Vagina (tissue), 2 donors: Measurements from ENCODE around the gene ZMYND15. TPM values are rescaled to one million over a fixed set of nuclear protein-coding genes. Genes with fewer than 3 reads are reported as not detected.
A peak's percentile ranks its signal among the peaks of the same experiment; 100 is the strongest.

Experiments
- DNase-seq, 2 donors: peaks; one replicate each; pipeline ENCODE4 v3.0.0-alpha.2; 2017; ENCODE audit errors: extremely low spot score in 2 of 2
- H3K27ac ChIP-seq: fragments of 200-600 bp; sonication (generic); one replicate; pipeline ENCODE4 v1.5.1; 2019
- H3K27me3 ChIP-seq: fragments of 200-600 bp; sonication (generic); one replicate; pipeline ENCODE4 v1.5.1; 2019
- H3K36me3 ChIP-seq, 2 donors: fragments of 200-600 bp; sonication (generic); one replicate each; pipeline ENCODE4 v1.5.1; 2017 to 2019
- H3K4me1 ChIP-seq: fragments of 200-600 bp; sonication (generic); one replicate; pipeline ENCODE4 v1.5.1; 2019
- H3K4me3 ChIP-seq, 2 donors: fragments of 200-600 bp; sonication (generic); 1 replicate in 1 of 2; 2 replicates in 1 of 2; pipeline ENCODE4 v1.5.1; 2016 to 2019
- H3K9me3 ChIP-seq: fragments of 200-600 bp; sonication (generic); one replicate; pipeline ENCODE4 v1.5.1; 2019
- POLR2A ChIP-seq, 2 donors: fragments of 450-650 bp; IDR thresholded peaks; one replicate each; pipeline ENCODE4 v1.6.1; 2017; ENCODE audit warnings: antibody characterized with exemption in 2 of 2, mild to moderate bottlenecking in 2 of 2, moderate library complexity in 2 of 2
- POLR2AphosphoS5 ChIP-seq, 2 donors: sonication (generic); formaldehyde crosslinking; IDR thresholded peaks; one replicate each; pipeline ENCODE4 v1.9.0; 2017; ENCODE audit warnings: antibody characterized with exemption in 2 of 2, mild to moderate bottlenecking in 2 of 2, low read depth in 1 of 2; ENCODE audit not compliant: insufficient read depth in 1 of 2
- intact Hi-C: fragments of 100-400 bp; cut with DNase I; formaldehyde crosslinking; loops from one replicate; pipeline ENCODE4 v1.15.1; 2023
- total RNA-seq: library from RNA; depleted of rRNA; stranded (reverse); fragments of >200 nt; gene quantifications from one replicate; pipeline ENCODE4 v1.2.3, GENCODE V29; 2016
- TF ChIP-seq, protein P1 (sequence below), 3 experiments: fragments of 450-650 bp in 2 of 3; fragments of 200-600 bp in 1 of 3; sonication (generic) in 1 of 3; IDR thresholded peaks; one replicate each; pipeline ENCODE4 v1.5.1; 2017 to 2019; ENCODE audit warnings: antibody characterized with exemption in 3 of 3, mild to moderate bottlenecking in 2 of 3, moderate library complexity in 2 of 3

The ZMYND15 gene
- total RNA-seq, 1 donor from 2014 or later = not detected

DNA sequence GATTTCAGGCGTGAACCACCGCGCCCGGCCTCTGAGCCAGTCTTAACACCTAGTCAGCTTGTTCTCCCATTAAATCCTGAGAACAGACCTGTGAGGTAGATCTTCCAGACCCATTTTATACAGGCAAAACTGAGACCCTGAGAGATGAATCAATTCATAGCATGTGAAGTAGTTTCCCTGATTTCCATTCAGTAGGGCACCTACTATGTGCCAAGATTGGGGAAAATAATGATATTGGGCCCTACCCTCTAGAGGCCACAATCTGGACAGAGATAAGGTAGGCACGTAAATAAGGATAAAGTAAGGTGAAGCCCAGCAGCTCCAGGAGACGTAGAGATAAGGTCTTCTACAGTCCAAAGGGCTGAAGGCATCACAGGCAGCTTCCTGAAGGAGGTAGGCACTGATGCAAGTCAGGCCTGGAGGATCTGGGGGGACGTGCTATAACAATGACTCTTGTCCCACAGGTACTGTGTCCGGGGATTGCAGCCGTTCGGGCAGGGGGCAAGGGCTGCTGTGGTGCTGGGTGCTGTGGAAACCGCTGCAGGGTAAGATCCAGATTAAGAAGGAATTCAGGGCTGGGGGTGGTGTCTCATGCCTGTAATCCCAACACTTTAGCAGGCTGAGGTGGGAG, 40.8 kb downstream of the ZMYND15 start:
- intact Hi-C loops = loop anchor here (10.0 kb wide), 1 partner anchor 46 kb away; the partner anchor contains the start of genes CXCL16, MED11 and ZMYND15

DNA sequence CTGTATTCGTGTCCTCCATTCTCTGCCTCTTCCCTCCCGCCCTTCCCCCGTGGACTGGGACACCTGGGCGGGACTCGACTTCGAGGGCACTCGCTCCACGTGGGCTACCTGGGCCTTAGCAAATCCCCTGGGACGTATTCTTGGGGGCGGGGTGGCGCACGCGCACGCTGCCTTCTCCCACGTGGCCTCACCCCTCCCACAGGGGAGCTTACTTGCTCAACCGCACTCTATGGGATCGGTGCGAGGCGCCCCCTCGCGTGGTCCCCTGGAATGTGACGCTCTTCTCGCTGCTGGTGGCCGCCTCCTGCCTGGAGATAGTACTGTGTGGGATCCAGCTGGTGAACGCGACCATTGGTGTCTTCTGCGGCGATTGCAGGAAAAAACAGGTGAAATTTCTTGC, 43.0 kb downstream of the ZMYND15 start:
- intact Hi-C loops = loop anchor here (10.0 kb wide), 1 partner anchor 48 kb away; the partner anchor contains the start of genes CXCL16, MED11 and ZMYND15
- no peaks in the 10 kb centered on the region for H3K27me3 ChIP-seq
- H3K4me1 ChIP-seq = peaks cover 30% of the 10 kb centered on the region
- H3K27ac ChIP-seq = no peak overlapping the region
- H3K36me3 ChIP-seq = no peaks in the 10 kb centered on the region
- H3K4me3 ChIP-seq = no peak overlapping the region
- TF ChIP-seq POLR2A (IDR thresholded peaks at IDR 0.05) = no peak
- TF ChIP-seq POLR2AphosphoS5 (IDR thresholded peaks at IDR 0.05; ENCODE audit: insufficient read depth in 1 of 2, low read depth in 1 of 2) = no peak
- TF ChIP-seq, protein P1, sequence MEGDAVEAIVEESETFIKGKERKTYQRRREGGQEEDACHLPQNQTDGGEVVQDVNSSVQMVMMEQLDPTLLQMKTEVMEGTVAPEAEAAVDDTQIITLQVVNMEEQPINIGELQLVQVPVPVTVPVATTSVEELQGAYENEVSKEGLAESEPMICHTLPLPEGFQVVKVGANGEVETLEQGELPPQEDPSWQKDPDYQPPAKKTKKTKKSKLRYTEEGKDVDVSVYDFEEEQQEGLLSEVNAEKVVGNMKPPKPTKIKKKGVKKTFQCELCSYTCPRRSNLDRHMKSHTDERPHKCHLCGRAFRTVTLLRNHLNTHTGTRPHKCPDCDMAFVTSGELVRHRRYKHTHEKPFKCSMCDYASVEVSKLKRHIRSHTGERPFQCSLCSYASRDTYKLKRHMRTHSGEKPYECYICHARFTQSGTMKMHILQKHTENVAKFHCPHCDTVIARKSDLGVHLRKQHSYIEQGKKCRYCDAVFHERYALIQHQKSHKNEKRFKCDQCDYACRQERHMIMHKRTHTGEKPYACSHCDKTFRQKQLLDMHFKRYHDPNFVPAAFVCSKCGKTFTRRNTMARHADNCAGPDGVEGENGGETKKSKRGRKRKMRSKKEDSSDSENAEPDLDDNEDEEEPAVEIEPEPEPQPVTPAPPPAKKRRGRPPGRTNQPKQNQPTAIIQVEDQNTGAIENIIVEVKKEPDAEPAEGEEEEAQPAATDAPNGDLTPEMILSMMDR (IDR thresholded peaks at IDR 0.05) = no peak
- H3K9me3 ChIP-seq = no peaks in the 10 kb centered on the region
- DNase-seq = no peak

More for the DNA sequence above, 40.8 kb downstream of the ZMYND15 start:
- peaks cover 8% of the 10 kb centered on the region for H3K4me1 ChIP-seq
- no peak overlapping the region for H3K4me3 ChIP-seq
- TF ChIP-seq, protein P1 (IDR thresholded peaks at IDR 0.05) = no peak
- TF ChIP-seq POLR2AphosphoS5 (IDR thresholded peaks at IDR 0.05; ENCODE audit: insufficient read depth in 1 of 2, low read depth in 1 of 2) = no peak
- TF ChIP-seq POLR2A (IDR thresholded peaks at IDR 0.05) = no peak
- no peaks in the 10 kb centered on the region for H3K9me3 ChIP-seq
- no peaks in the 10 kb centered on the region for H3K27me3 ChIP-seq
- H3K27ac ChIP-seq = no peak overlapping the region
- no peak for DNase-seq
- H3K36me3 ChIP-seq = no peaks in the 10 kb centered on the region

DNA sequence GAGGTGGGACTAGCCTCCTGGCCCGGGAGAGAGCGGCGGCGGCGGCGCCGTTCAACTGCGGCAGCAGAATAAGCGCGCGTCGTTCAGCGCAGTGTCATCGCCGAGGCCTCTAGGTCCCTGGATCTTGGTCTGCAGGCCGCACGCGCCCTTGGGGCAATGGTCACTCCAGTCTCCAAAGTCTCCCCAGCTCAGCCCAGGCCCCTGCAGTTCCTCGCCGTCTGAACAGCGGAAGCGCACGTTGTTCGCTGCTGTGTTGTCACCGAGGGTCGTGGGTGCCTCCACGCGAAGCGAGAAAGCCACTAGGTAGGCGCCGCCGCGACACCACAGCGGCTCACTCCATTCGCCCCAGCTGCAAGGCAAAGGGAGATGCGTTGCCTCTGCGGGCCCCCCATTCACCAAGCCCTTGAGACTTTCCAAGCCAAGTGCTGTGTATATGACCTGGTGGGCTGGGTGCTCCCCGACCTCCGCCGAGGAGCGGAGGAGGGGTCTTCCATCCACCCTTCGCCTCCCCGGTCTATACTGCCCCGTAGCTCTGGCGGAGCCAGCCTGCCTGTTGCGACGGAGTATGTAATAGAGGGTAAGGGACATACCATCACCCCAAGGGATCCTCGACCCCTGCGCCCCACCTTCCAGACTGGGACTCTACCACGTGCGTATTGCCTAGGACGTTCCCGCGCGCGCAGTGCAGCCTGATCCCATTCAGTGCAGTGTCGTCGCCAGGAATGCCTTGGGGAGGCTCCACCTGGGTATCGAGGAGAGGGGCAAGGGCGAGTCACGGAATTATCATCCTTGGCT, 45.9 kb downstream of the ZMYND15 start:
- intact Hi-C loops = loop anchor here (5.0 to 10.0 kb wide), 3 partner anchors 51 to 107 kb away; partner anchors contain the start of genes ARRB2, CXCL16, MED11 and ZMYND15
- no peak for TF ChIP-seq POLR2A (IDR thresholded peaks at IDR 0.05)
- TF ChIP-seq POLR2AphosphoS5 (IDR thresholded peaks at IDR 0.05; ENCODE audit: insufficient read depth in 1 of 2, low read depth in 1 of 2) = no peak
- TF ChIP-seq, protein P1 (IDR thresholded peaks at IDR 0.05) = no peak
- no peaks in the 10 kb centered on the region for H3K9me3 ChIP-seq

DNA sequence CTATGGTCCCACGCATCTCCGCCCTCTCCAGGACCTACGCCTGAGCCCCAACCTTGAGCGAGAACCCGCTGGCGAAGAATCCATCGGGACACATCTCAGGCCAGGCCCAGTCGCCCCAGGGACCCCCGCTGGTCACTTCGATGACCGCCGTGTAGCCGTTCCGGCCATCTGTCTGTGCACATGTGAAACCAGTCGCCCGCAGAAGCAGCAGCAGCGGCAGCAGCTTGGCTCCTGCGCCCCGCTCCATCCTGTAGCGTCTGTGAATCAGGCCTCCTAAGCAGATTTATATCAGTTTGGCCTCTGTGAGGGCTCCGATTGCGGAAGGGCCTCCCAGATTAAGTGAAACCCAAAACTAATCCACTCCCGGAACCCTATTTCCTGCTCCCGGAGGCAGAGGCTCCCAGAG, 46.5 kb downstream of the ZMYND15 start, which contains the start of gene VMO1:
TSS of gene VMO1 (minus strand) at position 259 of the 406 bp plus-strand sequence. CDS start at position 247, 12 bp downstream.
- Histone ChIP-seq H3K27ac (peak within 1 kb of the TSS; percentile 17), H3K4me1 (peaks cover 48% of the 10 kb centered on the region), H3K4me3 (peak within 1 kb of the TSS; percentile 30 to 46), H3K36me3 (no peaks in the 10 kb centered on the region), H3K27me3 (no peaks in the 10 kb centered on the region), H3K9me3 (no peaks in the 10 kb centered on the region)
- TF ChIP-seq, protein P1 (IDR thresholded peaks at IDR 0.05) = no peak
- TF ChIP-seq POLR2AphosphoS5 (IDR thresholded peaks at IDR 0.05; ENCODE audit: insufficient read depth in 1 of 2, low read depth in 1 of 2) = peak in 1 of 2 donors; percentile 25
- no peak for DNase-seq
- intact Hi-C loops = loop anchor here (5.0 to 10.0 kb wide), 3 partner anchors 51 to 106 kb away; partner anchors contain the start of genes ARRB2, CXCL16, MED11 and ZMYND15

More for the DNA sequence above, 45.9 kb downstream of the ZMYND15 start:
- DNase-seq = no peak
- Histone ChIP-seq H3K4me1 (peaks cover 48% of the 10 kb centered on the region), H3K27me3 (no peaks in the 10 kb centered on the region), H3K4me3 (peak overlapping the region; percentile 30 to 46), H3K36me3 (no peaks in the 10 kb centered on the region), H3K27ac (no peak overlapping the region)
